Measurements from ENCODE around the gene RPL36. TPM values are rescaled to one million over a fixed set of nuclear protein-coding genes. Genes with fewer than 3 reads are reported as not detected.

RPL36 gene
- total and polyA plus RNA-seq, 10 donors: 294 to 2,825 (median 805) TPM

DNA sequence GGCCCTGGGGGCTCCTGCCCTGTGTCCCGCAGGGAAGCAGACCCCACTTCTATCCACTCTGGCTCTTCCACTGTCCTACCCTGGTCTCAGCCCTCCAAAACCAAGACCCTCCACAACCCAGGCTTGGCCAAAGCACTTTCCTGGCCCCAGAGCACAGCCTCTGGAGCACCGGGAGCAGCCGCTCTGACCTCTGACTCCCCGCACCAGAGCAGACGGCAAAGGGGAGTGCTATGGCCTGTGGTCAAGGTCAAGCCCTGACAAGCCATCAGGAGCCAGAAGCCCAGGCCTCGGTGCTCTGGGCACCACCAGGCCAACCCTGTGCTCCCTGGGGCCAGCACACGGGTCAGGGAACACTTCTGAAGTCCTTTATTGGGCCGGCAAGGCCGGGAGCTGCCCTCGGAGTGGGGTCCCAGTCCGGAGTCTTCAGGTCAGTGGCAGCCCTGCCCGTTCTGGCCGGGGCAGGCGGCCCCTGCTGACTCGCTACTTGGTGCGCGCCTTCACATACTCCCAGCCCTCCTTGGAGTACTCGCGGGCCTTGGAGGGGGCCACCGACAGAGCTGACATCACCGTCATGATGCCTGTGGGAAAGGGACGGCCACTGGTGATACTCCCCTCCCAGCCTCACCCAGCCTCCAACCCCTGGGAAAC, 11.9 kb upstream of the RPL36 start:
- Histone ChIP-seq H3K4me1 (peaks cover 12 to 33% (median 21%) of the 10 kb centered on the region in 6 donors), H3K27ac (no peak overlapping the region), H3K27me3 (replicated peaks in 1 of 7) (no peaks in the 10 kb centered on the region), H3K4me3 (no peak overlapping the region), H3K9me3 (no peaks in the 10 kb centered on the region), H3K36me3 (peaks cover 0 to 29% (median 6%) of the 10 kb centered on the region in 6 donors)
- 90 to 96% (median 92%) methylated on average over 17 to 22 of the region's 22 CpGs for WGBS, 5 donors
- intact Hi-C loops (cut with DNase I; ENCODE audit: low total_unique reads): loop anchor here (10.0 kb wide), 1 partner anchor 53 kb away; the partner anchor contains the start of genes SAFB and SAFB2
- TF ChIP-seq POLR2AphosphoS5 (IDR thresholded peaks at IDR 0.05) (no peak), POLR2A (IDR thresholded peaks at IDR 0.05) (no peak)
- TF ChIP-seq, protein P1, sequence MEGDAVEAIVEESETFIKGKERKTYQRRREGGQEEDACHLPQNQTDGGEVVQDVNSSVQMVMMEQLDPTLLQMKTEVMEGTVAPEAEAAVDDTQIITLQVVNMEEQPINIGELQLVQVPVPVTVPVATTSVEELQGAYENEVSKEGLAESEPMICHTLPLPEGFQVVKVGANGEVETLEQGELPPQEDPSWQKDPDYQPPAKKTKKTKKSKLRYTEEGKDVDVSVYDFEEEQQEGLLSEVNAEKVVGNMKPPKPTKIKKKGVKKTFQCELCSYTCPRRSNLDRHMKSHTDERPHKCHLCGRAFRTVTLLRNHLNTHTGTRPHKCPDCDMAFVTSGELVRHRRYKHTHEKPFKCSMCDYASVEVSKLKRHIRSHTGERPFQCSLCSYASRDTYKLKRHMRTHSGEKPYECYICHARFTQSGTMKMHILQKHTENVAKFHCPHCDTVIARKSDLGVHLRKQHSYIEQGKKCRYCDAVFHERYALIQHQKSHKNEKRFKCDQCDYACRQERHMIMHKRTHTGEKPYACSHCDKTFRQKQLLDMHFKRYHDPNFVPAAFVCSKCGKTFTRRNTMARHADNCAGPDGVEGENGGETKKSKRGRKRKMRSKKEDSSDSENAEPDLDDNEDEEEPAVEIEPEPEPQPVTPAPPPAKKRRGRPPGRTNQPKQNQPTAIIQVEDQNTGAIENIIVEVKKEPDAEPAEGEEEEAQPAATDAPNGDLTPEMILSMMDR (IDR thresholded peaks at IDR 0.05 in 8 of 11, conservative IDR thresholded peaks at IDR 0.05 in 3 of 11): no peak
- no peak for DNase-seq

DNA sequence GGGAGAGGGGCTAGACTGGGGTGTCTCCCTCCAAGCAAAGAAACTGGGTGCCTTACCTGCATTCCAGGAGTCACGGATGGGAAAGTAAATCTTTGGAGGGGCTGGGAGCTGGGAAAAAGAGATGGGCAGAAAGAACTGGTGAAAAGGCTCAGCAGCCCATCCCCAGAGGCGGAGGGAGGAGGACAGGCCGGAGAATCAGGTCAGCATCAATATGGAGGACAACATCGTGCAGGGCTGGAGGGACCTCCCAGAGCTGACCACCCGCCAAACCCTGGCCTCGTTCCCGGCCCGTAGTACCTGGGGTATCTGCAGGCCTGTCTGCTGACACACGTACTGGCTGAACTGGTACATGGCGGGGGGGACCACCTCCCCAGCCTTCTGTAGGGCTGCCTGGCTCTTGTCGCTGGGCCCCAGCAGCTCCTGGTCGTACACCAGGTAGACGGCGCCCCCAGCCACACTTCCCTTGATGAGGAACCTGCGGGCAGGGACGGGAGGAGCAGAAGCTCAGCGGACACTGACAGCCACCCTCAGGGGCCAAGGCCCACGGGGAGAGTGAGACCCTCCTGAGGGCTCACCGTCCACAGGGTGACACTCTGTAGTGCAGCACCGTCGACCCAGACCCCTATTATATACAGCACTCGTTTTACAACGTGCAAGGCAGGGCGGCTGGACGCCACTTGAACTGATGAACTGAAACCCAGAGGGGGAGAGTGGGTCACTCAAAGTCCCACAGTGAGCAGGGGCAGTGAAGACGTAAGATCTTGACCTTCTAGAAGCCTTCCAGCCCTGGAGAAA, 10.6 kb upstream of the RPL36 start:
- Histone ChIP-seq H3K4me3 (peak overlapping the region; percentile 54 to 97 (median 88)), H3K36me3 (peaks cover 0 to 21% (median 6%) of the 10 kb centered on the region in 6 donors), H3K9me3 (no peaks in the 10 kb centered on the region), H3K27me3 (replicated peaks in 1 of 7) (no peaks in the 10 kb centered on the region), H3K27ac (peak overlapping the region; percentile 84 to 94 (median 94)), H3K4me1 (peaks cover 12 to 33% (median 21%) of the 10 kb centered on the region in 6 donors)
- intact Hi-C loops (cut with DNase I; ENCODE audit: low total_unique reads): loop anchor here (10.0 kb wide), 1 partner anchor 55 kb away; the partner anchor contains the start of genes SAFB and SAFB2
- TF ChIP-seq POLR2A (IDR thresholded peaks at IDR 0.05) (no peak), POLR2AphosphoS5 (IDR thresholded peaks at IDR 0.05) (no peak)
- TF ChIP-seq, protein P1 (IDR thresholded peaks at IDR 0.05 in 8 of 11, conservative IDR thresholded peaks at IDR 0.05 in 3 of 11): no peak
- peak; percentile 90 for DNase-seq
- 29 to 55% (median 37%) methylated on average over 11 to 26 of the region's 26 CpGs for WGBS, 5 donors

DNA sequence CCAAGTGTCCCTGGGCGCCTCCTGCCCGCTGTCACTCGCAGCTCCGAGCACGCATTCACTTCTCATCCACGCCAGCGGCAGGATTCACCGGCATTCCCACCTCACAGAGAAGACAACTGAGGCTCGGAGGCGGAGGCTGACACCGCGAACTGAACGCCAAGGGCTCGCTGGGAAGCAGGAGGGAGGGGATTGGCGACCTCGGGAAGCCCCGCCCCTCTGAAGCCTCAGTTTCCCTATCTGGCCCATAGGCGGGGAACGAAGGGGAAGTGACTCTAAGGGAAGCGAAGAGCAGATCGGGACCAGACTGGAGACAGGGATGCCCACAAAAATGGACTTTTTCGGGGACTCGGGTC, 10.0 kb upstream of the RPL36 start:
- WGBS, 5 donors: 0 to 1% (median 0%) methylated on average over 15 to 23 of the region's 23 CpGs
- intact Hi-C loops (cut with DNase I; ENCODE audit: low total_unique reads): no loop called here
- peak; percentile 90 for DNase-seq
- Histone ChIP-seq H3K4me1 (peaks cover 12 to 33% (median 21%) of the 10 kb centered on the region in 6 donors), H3K4me3 (peak overlapping the region; percentile 54 to 97 (median 88)), H3K36me3 (peaks cover 0 to 21% (median 6%) of the 10 kb centered on the region in 6 donors), H3K27me3 (replicated peaks in 1 of 7) (no peaks in the 10 kb centered on the region), H3K9me3 (no peaks in the 10 kb centered on the region), H3K27ac (peak overlapping the region; percentile 84 to 94 (median 94))
- TF ChIP-seq, protein P1 (IDR thresholded peaks at IDR 0.05 in 8 of 11, conservative IDR thresholded peaks at IDR 0.05 in 3 of 11): no peak
- TF ChIP-seq POLR2AphosphoS5 (IDR thresholded peaks at IDR 0.05): no peak
- TF ChIP-seq POLR2A (IDR thresholded peaks at IDR 0.05): no peak
